ENCODE measurements around the gene RHAG.

DNA sequence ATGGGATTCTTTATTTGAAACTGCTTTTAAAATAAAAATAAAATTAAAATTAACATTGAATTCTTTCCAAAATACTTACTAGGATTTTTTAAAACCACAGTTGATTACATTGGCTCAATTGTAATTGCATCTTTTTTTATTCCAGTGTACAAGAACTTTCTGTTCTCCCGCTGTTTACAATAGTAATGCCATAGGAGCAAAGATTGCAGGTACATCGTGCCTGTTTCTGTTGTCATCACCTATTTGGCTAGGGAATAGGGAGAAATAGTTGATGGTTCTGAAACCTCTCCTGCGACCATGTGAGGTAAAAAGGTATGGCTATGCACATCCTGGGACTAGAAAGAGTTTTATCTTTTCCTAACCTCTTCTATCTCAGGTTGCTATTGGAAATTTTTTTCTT is 28.2 kb upstream of the RHAG start:
- TF ChIP-seq, protein P1, sequence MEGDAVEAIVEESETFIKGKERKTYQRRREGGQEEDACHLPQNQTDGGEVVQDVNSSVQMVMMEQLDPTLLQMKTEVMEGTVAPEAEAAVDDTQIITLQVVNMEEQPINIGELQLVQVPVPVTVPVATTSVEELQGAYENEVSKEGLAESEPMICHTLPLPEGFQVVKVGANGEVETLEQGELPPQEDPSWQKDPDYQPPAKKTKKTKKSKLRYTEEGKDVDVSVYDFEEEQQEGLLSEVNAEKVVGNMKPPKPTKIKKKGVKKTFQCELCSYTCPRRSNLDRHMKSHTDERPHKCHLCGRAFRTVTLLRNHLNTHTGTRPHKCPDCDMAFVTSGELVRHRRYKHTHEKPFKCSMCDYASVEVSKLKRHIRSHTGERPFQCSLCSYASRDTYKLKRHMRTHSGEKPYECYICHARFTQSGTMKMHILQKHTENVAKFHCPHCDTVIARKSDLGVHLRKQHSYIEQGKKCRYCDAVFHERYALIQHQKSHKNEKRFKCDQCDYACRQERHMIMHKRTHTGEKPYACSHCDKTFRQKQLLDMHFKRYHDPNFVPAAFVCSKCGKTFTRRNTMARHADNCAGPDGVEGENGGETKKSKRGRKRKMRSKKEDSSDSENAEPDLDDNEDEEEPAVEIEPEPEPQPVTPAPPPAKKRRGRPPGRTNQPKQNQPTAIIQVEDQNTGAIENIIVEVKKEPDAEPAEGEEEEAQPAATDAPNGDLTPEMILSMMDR (conservative IDR thresholded peaks at IDR 0.05 in 1 of 2, IDR thresholded peaks at IDR 0.05 in 1 of 2; ENCODE audit: extremely low read depth in 1 of 2, insufficient read depth in 1 of 2, low read depth in 1 of 2, low read length in 2 of 2): no peak
- no peak for TF ChIP-seq EZH2 (IDR thresholded peaks at IDR 0.05; ENCODE audit: borderline replicate concordance, low read length)

All from mammary epithelial cell (primary cell).